OCI-M1 (cell line): ENCODE data around the gene TMEM271.
A peak's percentile ranks its signal among the peaks of the same experiment; 100 is the strongest.

ENCODE experiments used
- DNase-seq: peaks from one replicate; lab custom pipeline; 2025; lab: John Stamatoyannopoulos, UW

Gene TMEM271

GRCh38 chr4:576245-576821 lies at the start of gene TMEM271:
Gene TMEM271 (minus strand): TSS chr4:576295. CDS start chr4:576062, 233 bp downstream.
- no peak for DNase-seq

DNA sequence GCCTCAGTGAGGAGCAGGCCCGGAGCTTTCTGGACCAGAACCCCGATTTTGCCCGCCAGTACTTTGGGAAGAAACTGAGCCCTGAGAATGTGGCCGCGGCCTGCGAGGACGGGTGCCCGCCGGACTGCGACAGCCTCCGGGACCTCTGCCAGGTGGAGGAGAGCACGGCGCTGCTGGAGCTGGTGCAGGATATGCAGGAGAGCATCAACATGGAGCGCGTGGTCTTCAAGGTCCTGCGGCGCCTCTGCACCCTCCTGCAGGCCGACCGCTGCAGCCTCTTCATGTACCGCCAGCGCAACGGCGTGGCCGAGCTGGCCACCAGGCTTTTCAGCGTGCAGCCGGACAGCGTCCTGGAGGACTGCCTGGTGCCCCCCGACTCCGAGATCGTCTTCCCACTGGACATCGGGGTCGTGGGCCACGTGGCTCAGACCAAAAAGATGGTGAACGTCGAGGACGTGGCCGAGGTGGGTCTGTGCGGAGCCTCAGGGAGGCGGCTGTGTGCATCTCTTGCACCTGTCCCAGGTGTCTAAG lies 49.6 kb upstream of the TMEM271 start:
- no peak for DNase-seq

DNA sequence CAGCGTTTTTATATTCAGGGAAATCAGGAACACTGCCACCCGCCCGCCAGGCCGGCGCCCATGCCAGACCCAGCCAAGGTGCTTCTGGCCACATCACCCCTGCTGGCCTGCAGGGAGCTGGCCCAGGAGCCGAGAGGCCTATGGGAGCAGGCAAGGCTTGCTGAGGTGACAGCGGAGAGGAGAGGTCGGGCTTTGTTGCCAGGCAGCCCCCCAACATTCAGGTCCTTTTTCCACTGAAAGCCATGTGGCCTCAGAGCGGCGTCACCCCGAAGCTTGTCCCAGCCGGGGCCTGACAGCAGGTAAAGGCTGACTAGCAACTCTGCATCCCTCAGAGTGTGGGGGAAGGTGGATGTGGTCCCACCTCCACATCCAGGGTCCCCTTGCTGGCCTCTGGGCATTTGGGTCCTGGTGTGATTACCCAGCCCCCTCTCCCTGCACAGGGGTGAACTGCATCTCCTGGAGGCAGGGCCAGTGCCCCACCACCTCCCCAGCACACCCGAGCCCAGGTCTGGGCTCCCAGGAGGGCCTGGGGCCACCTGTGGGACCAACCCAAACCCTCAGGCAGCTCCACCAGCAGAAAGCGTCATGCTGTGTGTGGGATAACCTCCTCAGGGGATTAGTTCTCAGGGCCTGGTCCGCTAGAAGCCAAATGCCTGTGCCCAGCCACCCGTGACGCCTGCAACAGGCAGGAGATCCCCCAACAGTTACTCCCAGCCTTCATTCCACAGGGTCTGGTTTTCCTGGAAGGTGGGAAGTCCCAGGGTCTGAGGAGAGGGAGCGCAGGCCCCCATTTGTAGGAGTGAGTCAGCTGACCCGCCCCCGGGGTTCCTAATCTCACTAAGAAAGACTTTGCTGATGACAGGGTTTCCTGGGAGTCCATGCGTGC lies 48.9 kb upstream of the TMEM271 start, which contains the start of gene PDE6B:
Gene PDE6B (plus strand): TSS at position 869 of the 886 bp plus-strand sequence. CDS start 54 bp downstream, outside the sequence.
- no peak for DNase-seq

- DNase-seq: no peak
Measured at GRCh38 chr4:623914-624566, 47.9 kb upstream of the TMEM271 start.

DNA sequence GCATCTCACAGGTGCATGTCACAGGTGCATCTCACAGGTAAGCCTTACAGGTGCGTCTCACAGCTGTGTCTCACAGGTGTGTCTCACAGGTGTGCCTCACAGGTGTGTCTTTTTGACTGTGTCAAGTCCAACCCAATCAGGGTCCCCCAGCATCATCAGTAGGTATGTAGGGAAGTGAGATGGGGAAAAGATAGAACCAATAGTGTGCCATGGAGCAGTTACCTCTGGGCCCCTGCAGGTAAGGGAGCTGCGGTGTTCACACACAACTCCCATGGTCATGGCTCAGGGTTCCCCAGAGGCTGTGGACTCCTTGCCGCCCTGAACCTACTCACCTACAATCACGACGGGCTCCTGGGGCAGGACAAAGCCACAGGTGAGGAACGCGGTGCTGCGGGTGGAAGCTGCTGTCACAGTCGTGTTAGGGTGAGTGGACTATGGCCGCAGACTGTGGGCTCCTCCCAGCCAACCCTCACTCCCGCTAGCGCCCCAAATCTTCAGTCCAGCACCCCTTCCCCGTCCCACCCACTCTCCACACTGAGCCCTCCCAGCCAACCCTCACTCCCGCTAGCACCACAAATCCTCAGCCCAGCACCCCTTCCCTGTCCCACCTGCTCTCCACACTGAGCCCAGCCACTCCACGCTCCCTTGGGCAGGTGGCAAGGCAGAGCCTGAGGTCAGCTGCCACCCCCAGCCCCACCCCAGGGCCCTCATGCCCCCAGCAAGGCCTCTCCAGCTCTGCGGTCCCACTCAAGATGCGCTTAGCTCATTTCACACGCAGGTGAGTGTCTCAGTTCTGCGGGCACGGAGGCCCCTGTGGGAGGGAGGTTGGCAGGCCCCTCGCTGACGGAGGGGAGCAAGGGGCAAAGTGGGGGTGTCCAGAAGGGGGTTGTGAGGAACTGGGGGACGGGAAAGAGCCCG lies 47.2 kb upstream of the TMEM271 start:
- no peak for DNase-seq

- DNase-seq: peak; percentile 1
Measured at GRCh38 chr4:622071-622995, 46.2 kb upstream of the TMEM271 start.

- DNase-seq: no peak
Measured at GRCh38 chr4:621296-622070, 45.4 kb upstream of the TMEM271 start.

- no peak for DNase-seq
Measured at GRCh38 chr4:620851-621261, 44.8 kb upstream of the TMEM271 start.

- DNase-seq: no peak
Measured at GRCh38 chr4:620201-620600, 44.1 kb upstream of the TMEM271 start.

- no peak for DNase-seq
Measured at GRCh38 chr4:617644-618641, 41.8 kb upstream of the TMEM271 start.

DNA sequence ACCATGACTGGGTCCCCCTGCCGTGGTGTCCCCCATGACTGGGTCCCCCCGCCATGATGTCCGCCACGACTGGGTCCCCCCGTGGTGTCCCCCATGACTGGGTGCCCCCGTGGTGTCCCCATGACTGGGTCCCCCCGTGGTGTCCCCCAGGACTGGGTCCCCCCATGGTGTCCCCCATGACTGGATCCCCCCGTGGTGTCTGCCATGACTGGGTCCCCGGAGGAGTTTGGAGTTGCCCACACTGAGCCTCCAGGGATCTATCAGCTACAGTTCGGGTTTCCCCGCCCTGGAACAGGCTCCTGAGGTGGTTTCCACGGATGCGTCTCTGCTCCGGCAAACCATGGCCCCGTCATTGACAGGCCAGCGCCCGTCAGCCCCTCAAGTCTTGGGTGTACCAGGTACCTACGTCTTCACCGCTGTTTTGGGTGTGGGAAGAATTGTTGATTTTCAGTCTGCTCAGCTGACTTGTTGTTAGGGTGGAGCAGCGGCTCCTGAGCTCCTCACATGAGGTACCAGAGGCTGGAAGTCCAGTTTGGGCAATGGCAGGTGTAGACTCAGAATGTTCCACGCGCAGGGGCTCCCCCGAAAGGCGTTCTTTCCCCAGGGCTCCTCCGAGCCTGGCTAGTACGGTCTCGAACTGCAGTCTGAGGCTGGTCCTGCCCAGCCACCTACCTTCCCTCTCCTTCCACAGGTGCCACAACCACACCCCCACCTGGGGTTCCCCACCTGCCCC lies 41.0 kb upstream of the TMEM271 start:
- no peak for DNase-seq

DNA sequence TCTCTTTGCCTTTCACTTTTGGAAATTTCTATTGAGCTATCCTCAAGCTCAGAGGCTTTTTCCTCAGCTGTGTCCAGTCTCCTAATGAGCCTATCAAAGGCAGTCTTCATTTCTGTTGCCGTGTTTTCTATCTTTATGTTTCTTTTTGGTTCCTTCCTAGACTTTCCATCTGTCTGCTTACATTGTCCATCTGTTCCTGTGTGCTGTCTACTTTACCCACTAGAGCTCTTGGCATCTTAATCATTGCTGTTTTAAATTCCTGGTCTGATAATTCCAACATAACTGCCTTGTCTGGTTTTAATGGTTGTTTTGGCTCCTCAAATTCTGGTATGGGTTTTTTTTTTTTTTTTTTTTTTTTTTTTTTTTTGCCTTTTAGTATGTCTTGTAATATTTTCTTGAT lies 40.0 kb upstream of the TMEM271 start:
- no peak for DNase-seq

- no peak for DNase-seq
Measured at GRCh38 chr4:613126-613525, 37.0 kb upstream of the TMEM271 start.

- DNase-seq: no peak
Measured at GRCh38 chr4:612749-613125, 36.6 kb upstream of the TMEM271 start.

GRCh38 chr4:612052-612748 lies 36.1 kb upstream of the TMEM271 start:
- no peak for DNase-seq

DNA sequence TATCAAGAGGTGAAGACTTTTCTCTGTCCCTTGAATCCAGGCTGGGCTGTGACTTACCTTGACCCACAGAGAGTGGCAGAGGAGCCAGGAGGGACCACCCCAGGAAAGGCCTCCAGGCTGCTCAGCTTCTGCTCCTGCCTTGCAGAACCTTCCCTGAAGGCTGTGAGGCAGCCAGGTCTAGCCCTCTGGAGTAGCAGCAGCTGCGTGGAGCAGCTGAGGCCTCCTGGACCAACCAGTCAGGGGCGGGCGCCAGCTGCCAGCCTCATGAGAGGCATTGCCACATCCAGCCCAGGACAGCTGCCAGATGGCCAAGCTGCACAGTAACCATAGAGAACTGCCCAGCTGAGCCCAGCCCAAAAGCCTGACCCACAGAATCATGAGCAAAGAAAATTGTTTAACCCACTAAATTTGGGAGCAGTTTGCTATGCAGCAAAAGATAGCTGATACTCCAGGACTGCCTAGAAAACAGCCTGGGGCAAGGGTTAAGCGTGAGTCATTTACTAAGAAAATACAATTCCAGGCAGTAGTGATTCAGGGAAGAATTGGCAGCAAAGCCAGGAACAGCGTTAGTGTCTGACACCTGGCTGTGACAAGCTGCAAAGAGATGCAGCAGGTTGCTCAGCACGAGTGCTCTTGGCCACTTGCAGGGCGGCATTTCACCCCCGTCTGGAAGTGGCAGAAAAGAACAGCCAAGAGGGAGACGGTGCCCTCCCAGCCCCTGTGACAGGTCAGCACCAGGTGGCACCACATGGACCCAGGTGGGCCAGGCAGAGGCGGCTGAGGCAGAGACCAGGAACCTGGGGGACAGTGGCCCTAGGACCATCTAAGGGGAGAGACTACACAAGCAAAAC lies 34.5 kb upstream of the TMEM271 start:
- DNase-seq: no peak
